Stimulated activated effector memory CD8-positive, alpha-beta T cell treated with anti-CD3 and anti-CD28 coated beads, Interleukin-12 subunit alpha, Interleukin-12 subunit beta, amount 100 ng/mL, for 72 hours (primary cell): Measurements from ENCODE around the gene PTPRN2.

Experiments used
- ATAC-seq: fragments of 150-1000 bp; cut with Tn5 transposase; 2 replicates; pipeline ENCODE4 v1.10.0; 2021
- DNase-seq, 2 donors: peaks; one replicate each; pipeline ENCODE4 v3.0.0; 2021 to 2022; ENCODE audit warnings: low spot score in 2 of 2
- H3K27ac Mint-ChIP-seq: one replicate; pipeline ENCODE4 v1.8.0; 2022; ENCODE audit warnings: mild to moderate bottlenecking, mixed read lengths
- H3K36me3 Mint-ChIP-seq: one replicate; pipeline ENCODE4 v1.8.0; 2022; ENCODE audit warnings: mild to moderate bottlenecking, mixed read lengths
- H3K4me1 Mint-ChIP-seq: one replicate; pipeline ENCODE4 v1.8.0; 2022; ENCODE audit warnings: mixed read lengths
- H3K4me3 Mint-ChIP-seq: one replicate; pipeline ENCODE4 v1.8.0; 2022; ENCODE audit warnings: mild to moderate bottlenecking, mixed read lengths
- H3K9me3 Mint-ChIP-seq: one replicate; pipeline ENCODE4 v1.8.0; 2022; ENCODE audit warnings: mixed read lengths

Gene PTPRN2

DNA sequence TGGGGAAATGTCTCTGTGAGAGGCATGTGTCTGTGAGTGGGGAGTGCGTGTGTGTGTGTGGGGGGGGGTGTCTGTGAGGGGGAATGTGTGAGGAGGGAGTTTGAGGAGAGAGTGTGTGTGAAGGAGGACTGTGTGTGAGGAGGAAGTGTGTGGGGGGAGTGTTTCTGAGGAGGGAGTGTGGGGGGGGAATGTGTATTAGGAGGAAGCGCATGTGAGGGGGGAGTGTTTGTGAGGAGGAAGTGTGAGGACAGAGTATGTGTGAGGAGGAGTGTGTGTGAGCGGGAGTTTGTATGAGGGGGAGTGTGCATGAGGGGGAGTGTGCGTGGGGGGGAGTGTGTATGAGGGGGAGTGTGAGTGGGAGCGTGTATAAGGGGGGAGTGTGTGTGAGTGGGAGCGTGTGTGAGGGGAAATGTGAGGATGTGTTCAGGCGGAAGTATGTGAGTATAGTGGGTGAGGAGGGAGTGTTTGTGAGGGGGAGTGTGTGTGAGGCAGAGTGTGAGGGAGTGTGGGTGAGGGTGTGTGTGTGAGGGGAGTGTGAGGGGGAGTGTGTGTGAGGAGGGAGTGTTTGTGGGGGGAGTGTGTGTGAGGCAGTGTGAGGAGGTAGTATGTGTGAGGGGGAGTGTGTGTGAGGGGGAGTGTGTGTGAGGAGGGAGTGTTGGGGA, 21.8 kb upstream of the PTPRN2 start:
- H3K9me3 Mint-ChIP-seq = no peaks in the 10 kb centered on the region
- H3K27ac Mint-ChIP-seq = no peak overlapping the region
- ATAC-seq = no peak

DNA sequence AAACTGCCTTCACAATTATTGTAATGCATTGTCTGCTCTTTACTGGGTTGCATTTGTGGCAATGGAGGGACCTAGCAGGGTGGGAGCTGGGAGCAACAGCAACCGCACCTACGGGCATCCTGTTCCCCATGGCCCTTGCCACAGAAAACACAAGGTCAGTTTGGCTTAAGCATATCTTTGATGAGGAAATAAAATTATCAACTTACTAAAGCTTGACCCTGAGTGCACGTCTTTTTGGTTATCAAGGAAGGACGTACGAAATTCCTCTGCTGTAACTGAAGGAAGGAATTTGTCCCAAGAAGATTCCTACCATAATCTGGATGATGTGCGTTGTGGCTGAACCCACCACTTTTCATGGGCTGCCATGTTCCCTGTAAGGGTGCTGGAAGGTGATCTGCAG, 19.9 kb upstream of the PTPRN2 start:
- DNase-seq (no peak), ATAC-seq (no peak)
- Mint-ChIP-seq H3K27ac (no peak overlapping the region), H3K4me3 (no peak overlapping the region), H3K4me1 (peaks cover 20% of the 10 kb centered on the region), H3K9me3 (no peaks in the 10 kb centered on the region), H3K36me3 (peaks cover 5% of the 10 kb centered on the region)

More for the DNA sequence above, 21.8 kb upstream of the PTPRN2 start:
- no peak for DNase-seq
- peaks cover 7% of the 10 kb centered on the region for H3K4me1 Mint-ChIP-seq
- H3K36me3 Mint-ChIP-seq = peaks cover 5% of the 10 kb centered on the region
- H3K4me3 Mint-ChIP-seq = no peak overlapping the region

DNA sequence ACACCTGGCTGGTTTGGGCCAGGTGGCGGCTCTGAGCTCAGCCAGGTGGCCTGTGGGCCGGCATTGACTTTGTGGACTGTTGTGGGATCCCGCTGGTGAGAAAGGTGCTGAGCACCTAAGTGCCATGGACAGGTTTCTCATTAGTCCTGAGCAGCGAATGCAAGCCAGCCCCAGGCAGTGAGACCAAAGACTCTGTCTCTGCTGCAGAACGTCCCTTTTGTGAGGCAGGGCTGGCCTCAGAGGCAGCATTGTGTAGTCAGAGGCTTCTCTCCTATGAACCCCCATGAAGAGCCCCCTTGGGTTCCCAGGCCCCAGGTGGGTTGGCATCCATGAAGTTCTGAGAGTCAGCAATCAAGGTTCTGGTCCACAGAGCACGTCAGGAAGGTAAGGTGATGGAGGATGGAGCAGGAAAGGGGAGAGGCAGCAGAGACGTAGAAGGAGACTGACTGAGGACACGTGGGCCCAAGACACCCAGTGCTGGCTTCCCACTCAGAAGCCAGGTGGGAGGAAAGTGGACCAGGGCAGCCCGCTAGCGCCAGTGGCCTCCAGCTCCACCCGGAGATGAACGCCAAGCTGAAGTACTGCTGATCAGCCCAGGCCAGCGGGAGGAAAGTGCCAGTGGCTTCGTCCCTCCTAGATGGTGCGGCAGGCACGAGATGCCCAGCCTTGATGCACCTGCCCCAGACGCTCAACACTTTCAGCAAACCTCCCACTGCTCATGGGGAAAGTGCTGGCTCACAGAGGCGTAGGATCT, 19.2 kb upstream of the PTPRN2 start:
- no peak for DNase-seq
- Mint-ChIP-seq H3K27ac (peak overlapping the region; percentile 48), H3K9me3 (no peaks in the 10 kb centered on the region), H3K4me1 (peaks cover 20% of the 10 kb centered on the region), H3K36me3 (peaks cover 4% of the 10 kb centered on the region), H3K4me3 (no peak overlapping the region)
- no peak for ATAC-seq

DNA sequence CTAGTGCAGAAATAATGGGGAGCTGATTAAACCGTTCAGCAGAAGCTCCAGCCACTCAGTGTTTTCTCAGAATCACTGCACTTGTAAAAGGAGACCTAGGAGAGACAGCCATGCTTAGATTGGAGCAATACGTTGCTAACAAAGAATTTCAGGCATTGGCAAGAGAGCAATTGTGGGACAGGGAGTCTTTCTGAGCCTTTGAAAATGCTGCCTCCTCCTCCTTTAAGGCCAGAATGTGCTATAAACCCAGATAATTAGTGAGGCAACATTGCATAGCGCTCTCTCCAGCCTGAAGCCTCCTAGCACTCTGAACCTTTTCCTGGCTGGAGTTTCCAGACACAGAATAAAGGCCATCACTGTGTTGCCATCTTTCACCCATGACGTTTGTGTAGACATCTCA, 18.5 kb upstream of the PTPRN2 start:
- H3K27ac Mint-ChIP-seq = peak overlapping the region; percentile 48
- H3K4me1 Mint-ChIP-seq = peaks cover 14% of the 10 kb centered on the region
- H3K4me3 Mint-ChIP-seq = no peak overlapping the region
- DNase-seq = no peak
- no peak for ATAC-seq
- no peaks in the 10 kb centered on the region for H3K36me3 Mint-ChIP-seq
- H3K9me3 Mint-ChIP-seq = no peaks in the 10 kb centered on the region

DNA sequence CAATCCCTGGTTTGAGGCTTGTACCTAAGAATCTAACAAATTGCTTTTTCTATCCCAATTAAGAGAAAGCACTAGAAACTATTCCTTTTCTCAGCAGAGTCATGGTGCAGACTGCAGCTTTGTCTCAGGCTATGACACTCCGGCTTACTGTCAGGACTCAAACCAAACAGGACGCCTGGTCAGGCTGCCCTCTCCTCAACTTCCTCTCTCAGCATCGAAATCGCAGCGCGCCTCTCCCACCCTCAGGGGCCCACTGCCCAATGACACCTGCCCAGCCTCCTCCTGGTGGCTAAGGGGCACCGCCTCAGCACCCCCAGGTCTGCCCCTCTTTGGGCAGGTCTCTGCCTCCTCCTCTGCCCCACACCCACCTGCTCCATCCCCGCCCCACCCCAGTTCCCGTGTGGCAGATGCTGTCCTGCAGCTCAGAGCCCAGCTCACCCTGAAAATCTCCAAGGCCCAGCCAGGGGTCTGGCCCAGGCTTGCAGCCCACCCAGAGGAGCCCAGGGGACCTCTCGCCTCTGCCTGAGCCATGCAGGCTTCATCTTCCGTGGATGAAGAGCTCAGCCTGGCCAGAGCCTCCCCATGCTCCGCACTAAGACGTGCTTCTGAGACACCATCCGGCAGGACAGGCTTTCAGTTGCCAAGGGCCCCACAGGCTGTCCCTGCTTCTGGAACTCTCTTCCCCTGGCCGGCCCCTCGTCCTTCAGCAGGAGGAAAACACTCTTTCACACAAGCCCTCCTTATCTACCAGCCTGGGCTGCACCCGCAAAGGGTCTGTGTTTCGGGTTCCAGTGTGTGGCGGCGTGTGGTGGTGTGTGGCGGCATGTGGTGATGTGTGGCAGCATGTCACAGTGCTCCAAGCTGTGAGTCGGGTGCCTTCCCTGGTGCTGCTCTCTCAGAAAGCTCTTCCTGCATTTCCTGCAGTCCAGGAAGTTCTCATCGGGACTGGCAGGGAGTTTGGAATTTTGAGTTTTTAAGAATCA, 16.4 kb upstream of the PTPRN2 start:
- Mint-ChIP-seq H3K27ac (no peak overlapping the region), H3K4me3 (no peak overlapping the region), H3K4me1 (peaks cover 14% of the 10 kb centered on the region), H3K9me3 (no peaks in the 10 kb centered on the region), H3K36me3 (no peaks in the 10 kb centered on the region)
- ATAC-seq (peak; percentile 53), DNase-seq (no peak)

DNA sequence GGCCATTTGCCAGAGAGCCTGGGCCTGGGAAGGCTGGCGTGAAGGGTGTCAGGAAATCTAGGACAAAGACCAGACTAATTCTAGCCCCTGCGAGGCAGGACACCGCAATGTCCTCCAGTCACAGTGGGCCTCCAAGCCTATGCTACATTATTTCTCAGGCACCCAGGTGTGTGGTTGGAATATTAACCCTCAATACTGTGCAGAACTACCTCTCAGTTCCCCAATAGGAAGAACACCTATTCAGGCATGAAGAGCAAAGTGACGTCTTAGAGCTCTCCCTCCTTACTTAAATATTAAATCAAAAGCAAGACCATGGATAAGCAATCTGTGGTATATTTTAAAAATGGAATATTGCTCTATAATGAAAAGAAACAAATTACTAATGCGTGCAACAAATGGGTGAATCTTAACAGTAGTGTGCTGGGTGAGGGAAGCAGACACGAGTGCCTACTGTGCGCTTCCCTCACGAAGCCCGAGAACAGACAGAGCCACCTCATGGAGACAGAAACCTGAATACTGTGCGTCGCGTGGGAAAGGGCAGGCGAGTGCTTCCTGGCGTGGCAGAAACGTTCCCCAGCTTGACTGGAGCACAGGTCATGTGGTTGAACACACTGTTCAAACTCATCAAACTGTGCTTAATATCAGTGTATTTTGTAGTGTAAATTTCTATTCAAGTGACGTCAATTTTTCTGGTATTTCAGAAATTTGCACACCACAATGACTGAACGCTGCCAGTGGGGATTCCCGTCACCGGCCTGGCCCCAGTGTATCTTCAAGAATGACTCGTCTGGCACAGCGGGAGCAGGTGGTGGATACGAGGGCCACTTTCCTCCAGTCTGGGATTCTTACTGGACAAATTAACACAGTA, 15.5 kb upstream of the PTPRN2 start:
- Mint-ChIP-seq H3K27ac (peak overlapping the region; percentile 34), H3K36me3 (no peaks in the 10 kb centered on the region), H3K4me3 (no peak overlapping the region), H3K9me3 (no peaks in the 10 kb centered on the region), H3K4me1 (peaks cover 14% of the 10 kb centered on the region)
- ATAC-seq = peak; percentile 85
- no peak for DNase-seq

DNA sequence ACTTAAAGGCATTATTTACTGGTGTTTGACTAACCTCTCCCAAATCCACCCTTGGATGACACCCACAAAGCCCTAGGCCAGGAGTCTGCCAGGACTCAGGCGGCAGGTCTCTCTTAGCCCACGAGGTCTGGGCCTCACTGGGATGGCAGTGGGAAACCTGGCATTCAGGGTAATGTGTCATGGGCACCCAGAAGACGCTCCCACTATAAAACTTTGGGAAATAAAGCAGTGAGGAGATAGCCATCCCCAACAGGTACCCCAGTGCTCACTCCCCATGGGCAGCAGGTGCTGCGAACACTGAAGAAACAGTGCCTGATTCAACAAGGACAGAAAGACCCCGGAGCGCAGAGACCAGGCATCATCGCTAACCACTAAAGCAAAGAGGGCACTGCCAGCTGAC, 14.4 kb upstream of the PTPRN2 start:
- Mint-ChIP-seq H3K4me1 (peaks cover 14% of the 10 kb centered on the region), H3K9me3 (no peaks in the 10 kb centered on the region), H3K4me3 (no peak overlapping the region), H3K36me3 (no peaks in the 10 kb centered on the region), H3K27ac (no peak overlapping the region)
- no peak for ATAC-seq
- no peak for DNase-seq

DNA sequence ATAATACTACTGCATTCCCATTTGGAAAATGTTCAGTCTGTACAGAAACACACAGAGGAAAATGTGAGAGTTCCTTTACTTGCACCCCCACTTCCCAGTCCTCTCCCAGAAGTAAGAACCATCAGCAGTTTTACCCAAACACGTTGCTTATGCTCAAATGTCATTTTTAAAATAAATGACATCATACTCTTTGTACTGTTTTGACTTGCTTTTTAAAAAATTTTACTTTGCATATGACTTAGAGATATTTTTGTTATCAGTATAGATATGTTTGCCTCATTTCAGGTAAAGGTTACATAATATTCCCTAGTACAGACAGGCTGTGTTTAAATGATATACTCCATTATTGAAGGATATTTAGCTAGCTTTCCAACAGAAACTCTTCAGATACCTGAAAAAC, 13.5 kb upstream of the PTPRN2 start:
- no peak overlapping the region for H3K27ac Mint-ChIP-seq
- DNase-seq (no peak), ATAC-seq (peak; percentile 7)
- peaks cover 14% of the 10 kb centered on the region for H3K4me1 Mint-ChIP-seq
- no peaks in the 10 kb centered on the region for H3K36me3 Mint-ChIP-seq
- H3K4me3 Mint-ChIP-seq = no peak overlapping the region
- H3K9me3 Mint-ChIP-seq = no peaks in the 10 kb centered on the region

DNA sequence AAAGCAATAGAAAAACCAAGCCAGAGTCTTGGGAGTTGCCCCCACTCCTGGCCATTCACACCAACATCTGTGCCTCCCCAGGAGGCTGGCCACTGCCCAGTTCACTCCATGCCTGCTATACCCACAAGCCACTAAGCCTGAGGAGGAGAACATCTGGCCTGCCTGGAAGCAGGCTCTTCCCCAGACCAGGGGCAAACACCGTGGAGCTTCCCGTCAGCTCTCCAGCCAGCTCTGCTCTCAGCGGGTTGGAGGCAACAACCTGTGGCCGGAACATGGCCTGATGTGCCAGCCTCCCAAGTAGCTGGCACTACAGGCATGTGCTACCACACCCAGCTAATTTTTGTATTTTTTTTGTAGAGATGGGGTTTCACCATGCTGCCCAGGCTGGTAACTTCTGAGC, 9.1 kb upstream of the PTPRN2 start:
- Mint-ChIP-seq H3K36me3 (no peaks in the 10 kb centered on the region), H3K4me1 (no peaks in the 10 kb centered on the region), H3K9me3 (peaks cover 4% of the 10 kb centered on the region), H3K4me3 (no peak overlapping the region), H3K27ac (no peak overlapping the region)
- ATAC-seq (no peak), DNase-seq (no peak)

DNA sequence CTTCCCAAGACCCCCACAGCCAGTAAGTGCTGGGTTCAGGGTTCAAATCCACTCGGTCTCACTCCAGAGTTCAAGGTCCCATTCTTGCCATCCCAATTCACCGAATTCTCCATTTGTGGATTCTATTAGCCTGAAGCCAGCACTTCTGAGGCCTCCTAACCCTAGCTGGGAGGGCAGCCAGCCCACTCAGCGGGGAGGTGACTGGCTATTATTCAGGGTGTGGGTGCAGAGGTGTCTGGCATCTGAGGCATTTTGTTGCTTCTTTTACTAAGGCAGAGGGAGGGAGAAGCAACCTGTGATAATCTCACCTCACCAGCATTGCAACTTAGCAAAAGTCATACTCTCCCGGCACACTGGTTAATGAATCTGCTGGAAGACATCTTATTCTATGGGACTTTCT, 8.7 kb upstream of the PTPRN2 start:
- ATAC-seq = no peak
- no peaks in the 10 kb centered on the region for H3K4me1 Mint-ChIP-seq

DNA sequence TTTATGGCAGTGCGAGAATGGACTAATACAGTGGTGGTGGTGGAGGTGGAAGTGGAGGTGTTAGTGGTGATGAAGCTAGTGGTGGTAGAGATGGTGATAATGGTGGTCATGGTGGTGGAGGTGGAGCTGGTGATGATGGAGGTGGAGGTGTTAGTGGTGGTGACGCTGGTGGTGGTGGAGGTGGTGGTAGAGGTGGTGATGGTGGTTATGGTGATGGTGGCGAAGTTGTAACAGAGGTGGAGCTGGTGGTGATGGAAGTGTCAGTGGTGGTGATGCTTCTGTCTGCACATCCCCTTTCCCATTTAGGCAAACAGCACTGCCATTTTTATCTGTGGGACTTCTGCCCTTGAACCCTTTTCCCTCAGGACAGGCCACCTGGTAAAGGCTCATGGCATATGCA, 7.4 kb upstream of the PTPRN2 start:
- no peak for DNase-seq
- Mint-ChIP-seq H3K4me3 (no peak overlapping the region), H3K27ac (no peak overlapping the region), H3K36me3 (no peaks in the 10 kb centered on the region), H3K9me3 (peaks cover 4% of the 10 kb centered on the region), H3K4me1 (no peaks in the 10 kb centered on the region)
- ATAC-seq = peak; percentile 91

More for the DNA sequence above, 8.7 kb upstream of the PTPRN2 start:
- no peak for DNase-seq
- Mint-ChIP-seq H3K36me3 (no peaks in the 10 kb centered on the region), H3K4me3 (no peak overlapping the region), H3K27ac (no peak overlapping the region), H3K9me3 (peaks cover 4% of the 10 kb centered on the region)

DNA sequence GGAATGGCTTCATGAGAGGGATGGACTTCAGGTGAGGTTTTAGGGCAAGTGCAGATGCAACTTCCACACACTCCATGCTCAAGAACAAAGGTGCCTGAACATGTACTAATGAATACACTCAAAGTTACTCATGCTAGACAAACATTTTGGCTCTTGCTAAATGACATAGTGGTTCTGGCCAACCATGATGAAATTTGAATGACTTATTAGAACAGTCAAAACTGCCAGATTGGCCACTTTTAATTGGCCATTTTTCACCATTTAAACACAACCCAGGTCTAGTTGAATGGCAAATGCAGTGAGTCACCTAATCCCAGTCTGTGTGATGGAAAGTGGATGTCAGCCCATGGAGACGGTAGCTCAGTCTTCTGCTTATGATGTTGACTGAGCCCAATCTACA, 4.9 kb upstream of the PTPRN2 start:
- DNase-seq = no peak
- no peak for ATAC-seq
- H3K4me1 Mint-ChIP-seq = no peaks in the 10 kb centered on the region
- H3K4me3 Mint-ChIP-seq = no peak overlapping the region
- peaks cover 5% of the 10 kb centered on the region for H3K36me3 Mint-ChIP-seq
- H3K27ac Mint-ChIP-seq = no peak overlapping the region
- peaks cover 4% of the 10 kb centered on the region for H3K9me3 Mint-ChIP-seq

DNA sequence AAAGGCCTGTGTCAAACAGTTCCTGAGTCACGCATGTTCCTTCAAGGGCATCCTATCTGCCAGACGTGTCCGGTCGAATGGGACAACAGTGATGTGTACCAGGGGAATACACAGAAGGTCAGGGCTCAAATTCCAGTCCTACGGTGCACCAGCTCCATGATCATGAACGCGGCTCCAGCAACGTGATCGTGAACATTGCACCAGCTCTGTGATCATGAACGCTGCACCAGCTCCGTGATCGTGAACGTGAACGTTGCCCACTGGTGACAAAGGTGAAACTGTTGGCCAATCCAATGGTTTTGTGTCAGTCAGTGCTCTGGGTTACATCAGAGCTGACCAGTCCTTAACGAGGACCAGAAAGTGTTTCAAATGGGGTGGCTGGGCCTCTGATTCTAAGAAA, 4.3 kb upstream of the PTPRN2 start:
- DNase-seq = no peak
- Mint-ChIP-seq H3K4me1 (no peaks in the 10 kb centered on the region), H3K4me3 (no peak overlapping the region), H3K27ac (no peak overlapping the region), H3K36me3 (peaks cover 5% of the 10 kb centered on the region), H3K9me3 (peaks cover 4% of the 10 kb centered on the region)
- no peak for ATAC-seq

DNA sequence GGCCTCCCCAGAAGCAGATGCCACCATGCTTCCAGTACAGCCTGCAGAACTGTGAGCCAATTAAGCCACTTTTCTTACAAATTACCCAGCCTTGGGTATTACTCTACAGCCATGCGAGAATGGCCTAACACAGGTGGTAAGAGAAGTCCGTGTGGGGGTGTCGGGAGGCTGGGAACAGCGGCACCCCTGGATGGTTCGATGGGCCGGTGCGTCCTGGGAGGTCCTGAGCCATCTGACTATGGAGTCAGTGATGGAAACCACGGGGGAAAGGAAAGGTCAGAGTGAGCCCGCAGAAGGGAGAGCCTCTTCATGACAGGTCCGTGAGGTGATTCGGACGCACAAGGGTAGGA, 2.5 kb upstream of the PTPRN2 start:
- Mint-ChIP-seq H3K4me1 (peaks cover 10% of the 10 kb centered on the region), H3K27ac (no peak overlapping the region), H3K4me3 (no peak overlapping the region), H3K9me3 (peaks cover 4% of the 10 kb centered on the region), H3K36me3 (peaks cover 5% of the 10 kb centered on the region)
- no peak for ATAC-seq
- DNase-seq = no peak

DNA sequence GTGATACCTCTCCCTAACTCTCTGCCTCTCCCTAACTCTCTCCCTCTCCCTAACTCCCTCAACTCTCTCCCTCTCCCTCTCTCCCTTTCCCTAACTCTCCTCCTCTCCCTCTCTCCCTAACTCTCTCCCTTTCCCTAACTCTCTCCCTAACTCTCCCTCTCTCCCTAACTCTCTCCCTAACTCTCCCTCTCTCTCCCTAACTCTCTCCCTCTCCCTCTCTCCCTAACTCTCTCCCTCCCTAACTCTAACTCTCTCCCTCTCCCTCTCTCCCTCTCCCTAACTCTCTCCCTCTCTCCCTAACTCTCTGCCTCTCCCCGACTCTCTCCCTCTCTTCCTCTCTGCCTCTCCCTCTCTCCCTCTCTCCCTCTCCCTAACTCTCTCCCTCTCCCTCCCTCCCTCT, 2.0 kb upstream of the PTPRN2 start:
- H3K4me1 Mint-ChIP-seq = peaks cover 10% of the 10 kb centered on the region
- H3K4me3 Mint-ChIP-seq = no peak overlapping the region
- peaks cover 5% of the 10 kb centered on the region for H3K36me3 Mint-ChIP-seq
- H3K27ac Mint-ChIP-seq = no peak overlapping the region
- DNase-seq (no peak), ATAC-seq (no peak)
- H3K9me3 Mint-ChIP-seq = peaks cover 4% of the 10 kb centered on the region
